NB4 (cell line): ENCODE measurements around the gene PJVK.
A peak's percentile ranks its signal among the peaks of the same experiment; 100 is the strongest.
"Not testable (repeated sequence)": the region's sequence is repeated elsewhere in the genome, so short reads cannot be mapped to it uniquely, and the experiment has no call there.

Experiments
- DNase-seq: peaks from one replicate; pipeline ENCODE4 v3.0.0; 2010; ENCODE audit warnings: low read depth
- H3K4me3 ChIP-seq: one replicate; pipeline ENCODE4 v1.5.1; 2011; ENCODE audit warnings: mild to moderate bottlenecking, low read depth, low read length, moderate library complexity
- CTCF ChIP-seq: IDR thresholded peaks from one replicate; pipeline ENCODE4 v1.5.1; 2012; ENCODE audit warnings: low read depth, low read length
- MAX ChIP-seq: IDR thresholded peaks from 2 replicates; pipeline ENCODE4 v1.6.1; 2011; ENCODE audit warnings: low read depth, low read length
- MYC ChIP-seq: IDR thresholded peaks from 2 replicates; pipeline ENCODE4 v1.6.1; 2011; ENCODE audit warnings: low read depth, low read length
- POLR2A ChIP-seq: IDR thresholded peaks from 2 replicates; pipeline ENCODE4 v1.6.1; 2011; ENCODE audit warnings: mild to moderate bottlenecking; ENCODE audit not compliant: insufficient read length; ENCODE audit errors: extremely low read depth

PJVK gene

GRCh38 chr2:178469219-178469849 lies 18.2 kb downstream of the PJVK start:
- TF ChIP-seq MAX (no peak), CTCF (no peak), POLR2A (no peak), MYC (no peak)
- no peak overlapping the region for H3K4me3 ChIP-seq
- no peak for DNase-seq

GRCh38 chr2:178471313-178471712 lies 20.1 kb downstream of the PJVK start:
- DNase-seq, H3K4me3 ChIP-seq: not testable (repeated sequence)

- H3K4me3 ChIP-seq: no peak overlapping the region
- DNase-seq: no peak
- TF ChIP-seq MAX (no peak), MYC (no peak), CTCF (no peak), POLR2A (no peak)
Observed at GRCh38 chr2:178473373-178473772, 22.2 kb downstream of the PJVK start.

- DNase-seq: no peak
- TF ChIP-seq MAX: no peak
- TF ChIP-seq MYC: no peak
- no peak for TF ChIP-seq CTCF
- no peak for TF ChIP-seq POLR2A
- no peak overlapping the region for H3K4me3 ChIP-seq
Observed at GRCh38 chr2:178473931-178474330, 22.8 kb downstream of the PJVK start.

GRCh38 chr2:178474560-178474959 lies 23.4 kb downstream of the PJVK start:
- TF ChIP-seq POLR2A (no peak), MYC (no peak), CTCF (no peak), MAX (no peak)
- no peak for DNase-seq
- no peak overlapping the region for H3K4me3 ChIP-seq

- H3K4me3 ChIP-seq: no peak overlapping the region
- TF ChIP-seq MYC (no peak), POLR2A (no peak)
Observed at GRCh38 chr2:178476477-178476876, 25.3 kb downstream of the PJVK start.

GRCh38 chr2:178477443-178478129 lies 26.4 kb downstream of the PJVK start:
- peak overlapping the region; percentile 95 for H3K4me3 ChIP-seq
- DNase-seq: peak; percentile 26
- TF ChIP-seq CTCF: no peak
- no peak for TF ChIP-seq MYC
- no peak for TF ChIP-seq MAX
- TF ChIP-seq POLR2A: no peak

More at GRCh38 chr2:178476477-178476876, 25.3 kb downstream of the PJVK start:
- DNase-seq: no peak
